Liver (tissue), 9 donors: ENCODE data around the gene KRT86. TPM values are rescaled to one million over a fixed set of nuclear protein-coding genes. Genes with fewer than 3 reads are reported as not detected.

Experiments used
- DNase-seq: peaks from one replicate; pipeline ENCODE4 v3.0.0-alpha.2; 2017; ENCODE audit warnings: low spot score
- H3K27ac ChIP-seq, 2 donors: one replicate each; pipeline ENCODE4 v1.7.0; 2013; ENCODE audit warnings: inconsistent platforms in 2 of 2, low read length in 2 of 2, control low read depth in 1 of 2, low read depth in 1 of 2, mild to moderate bottlenecking in 1 of 2
- H3K27me3 ChIP-seq, 4 donors: one replicate each; pipeline versions ENCODE4 v1.6.1 to v1.7.0; 2013; ENCODE audit warnings: low read length in 3 of 4, inconsistent platforms in 1 of 4, mild to moderate bottlenecking in 1 of 4, moderate library complexity in 1 of 4; ENCODE audit not compliant: control insufficient read depth in 4 of 4, insufficient read depth in 4 of 4
- H3K36me3 ChIP-seq, 4 donors: one replicate each; pipeline versions ENCODE4 v1.6.1 to v1.7.0; 2013; ENCODE audit warnings: low read length in 3 of 4, mild to moderate bottlenecking in 3 of 4, low read depth in 1 of 4, moderate library complexity in 1 of 4; ENCODE audit not compliant: control insufficient read depth in 4 of 4, insufficient read depth in 3 of 4
- H3K4me1 ChIP-seq, 4 donors: one replicate each; pipeline versions ENCODE4 v1.6.1 to v1.7.0; 2013; ENCODE audit warnings: low read length in 3 of 4, mild to moderate bottlenecking in 3 of 4, moderate library complexity in 1 of 4; ENCODE audit not compliant: control insufficient read depth in 4 of 4, insufficient read depth in 4 of 4
- H3K4me3 ChIP-seq, 3 donors: one replicate each; pipeline versions ENCODE4 v1.6.1 to v1.7.0; 2013; ENCODE audit warnings: low read length in 3 of 3, control low read depth in 1 of 3, low read depth in 1 of 3, mild to moderate bottlenecking in 1 of 3
- H3K9ac ChIP-seq, 2 donors: one replicate each; pipeline ENCODE4 v1.7.0; 2013; ENCODE audit warnings: low read length in 2 of 2, mild to moderate bottlenecking in 2 of 2, moderate library complexity in 2 of 2, control low read depth in 1 of 2, low read depth in 1 of 2
- H3K9me3 ChIP-seq, 4 donors: one replicate each; pipeline versions ENCODE4 v1.6.1 to v1.7.0; 2013; ENCODE audit warnings: low read length in 3 of 4; ENCODE audit not compliant: control insufficient read depth in 4 of 4
- ATF3 ChIP-seq: IDR thresholded peaks from 2 replicates; pipeline ENCODE4 v1.6.1; 2016; ENCODE audit warnings: antibody characterized with exemption
- FOXA2 ChIP-seq: IDR thresholded peaks from 2 replicates; pipeline ENCODE4 v1.6.1; 2016; ENCODE audit warnings: antibody characterized with exemption
- GABPA ChIP-seq, 2 donors: IDR thresholded peaks in 1 of 2; conservative IDR thresholded peaks in 1 of 2; 2 replicates each; pipeline ENCODE4 v1.6.1; 2016; ENCODE audit warnings: antibody characterized with exemption in 2 of 2, mild to moderate bottlenecking in 1 of 2, moderate library complexity in 1 of 2
- HNF4A ChIP-seq, 2 donors: conservative IDR thresholded peaks; 2 replicates each; pipeline ENCODE4 v1.6.1; 2016; ENCODE audit warnings: antibody characterized with exemption in 2 of 2, mild to moderate bottlenecking in 2 of 2
- HNF4G ChIP-seq: IDR thresholded peaks from 2 replicates; pipeline ENCODE4 v1.6.1; 2016; ENCODE audit warnings: antibody characterized with exemption
- JUND ChIP-seq, 2 donors: IDR thresholded peaks; 2 replicates each; pipeline ENCODE4 v1.6.1; 2016; ENCODE audit warnings: antibody characterized with exemption in 2 of 2
- MAX ChIP-seq: IDR thresholded peaks from 2 replicates; pipeline ENCODE4 v1.6.1; 2016; ENCODE audit warnings: antibody characterized with exemption
- NR2F2 ChIP-seq: IDR thresholded peaks from 2 replicates; pipeline ENCODE4 v1.6.1; 2016; ENCODE audit warnings: antibody characterized with exemption
- RAD21 ChIP-seq, 2 donors: IDR thresholded peaks; 2 replicates each; pipeline ENCODE4 v1.6.1; 2016; ENCODE audit warnings: antibody characterized with exemption in 2 of 2, mild to moderate bottlenecking in 2 of 2
- REST ChIP-seq: IDR thresholded peaks from 2 replicates; pipeline ENCODE4 v1.6.1; 2016; ENCODE audit warnings: antibody characterized with exemption, mild to moderate bottlenecking
- SP1 ChIP-seq: IDR thresholded peaks from 2 replicates; pipeline ENCODE4 v1.6.1; 2018; ENCODE audit warnings: antibody characterized with exemption, mild to moderate bottlenecking
- TAF1 ChIP-seq: conservative IDR thresholded peaks from 2 replicates; pipeline ENCODE4 v1.6.1; 2016; ENCODE audit warnings: antibody characterized with exemption, mild to moderate bottlenecking
- YY1 ChIP-seq: IDR thresholded peaks from 2 replicates; pipeline ENCODE4 v1.6.1; 2016; ENCODE audit warnings: antibody characterized with exemption, mild to moderate bottlenecking
- ZBTB33 ChIP-seq: IDR thresholded peaks from 2 replicates; pipeline ENCODE4 v1.6.1; 2016; ENCODE audit warnings: antibody characterized with exemption
- WGBS: extraction: QIAGEN DNeasy Blood & Tissue Kit; methylation state at CpG from one replicate; pipeline ENCODE4 v1.1.7; 2013; 5-methylcytosine and 5-hydroxymethylcytosine counted together
- polyA plus RNA-seq, 2 donors: library from polyadenylated mRNA; stranded (reverse) in 1 of 2; unstranded in 1 of 2; fragments of 200-250 nt in 1 of 2; fragments of >200 nt in 1 of 2; fragmentation: Nextera tagmentation in 1 of 2; extraction: Ambion mirVana in 1 of 2; gene quantifications; one replicate each; pipeline versions ENCODE4 v1.2.1 to v1.2.3, GENCODE V29; 2013 to 2015
- total RNA-seq, 2 donors: library from RNA; depleted of rRNA; stranded (reverse); fragments of >200 nt; gene quantifications; one replicate each; pipeline ENCODE4 v1.2.3, GENCODE V29; 2014
- donor health status: healthy.
- donor health status: healthy.
- donor health status: healthy.
- donor health status: healthy.
- donor health status: healthy.

KRT86 gene
- total and polyA plus RNA-seq, 4 donors: 0.08 TPM; not detected in 3

- no peak for TF ChIP-seq TAF1
- no peak for TF ChIP-seq YY1
These were observed 7.2 kb upstream of the KRT86 start (continued) for GRCh38 chr12:52267266-52267665.

- TF ChIP-seq MAX (no peak), REST (no peak), RAD21 (IDR thresholded peaks at IDR 0.05) (no peak), ZBTB33 (no peak), JUND (IDR thresholded peaks at IDR 0.05) (no peak)
- no peak for DNase-seq
- H3K9ac ChIP-seq: no peak overlapping the region
- no peaks in the 10 kb centered on the region for H3K4me1 ChIP-seq
- no peaks in the 10 kb centered on the region for H3K9me3 ChIP-seq
- H3K36me3 ChIP-seq: no peaks in the 10 kb centered on the region
- no peak overlapping the region for H3K4me3 ChIP-seq
- WGBS: 91% methylated on average over 3 of the region's 3 CpGs
- no peaks in the 10 kb centered on the region for H3K27me3 ChIP-seq
- H3K27ac ChIP-seq: no peak overlapping the region
These were observed 6.7 kb upstream of the KRT86 start for GRCh38 chr12:52267699-52268098.

GRCh38 chr12:52268212-52268611 is 6.2 kb upstream of the KRT86 start:
- H3K27ac ChIP-seq: no peak overlapping the region
- TF ChIP-seq HNF4G: no peak
- no peak for TF ChIP-seq YY1
- TF ChIP-seq JUND (IDR thresholded peaks at IDR 0.05): no peak
- no peak for TF ChIP-seq FOXA2
- TF ChIP-seq GABPA (IDR thresholded peaks at IDR 0.05 in 1 of 2, conservative IDR thresholded peaks at IDR 0.05 in 1 of 2): no peak
- no peak for TF ChIP-seq NR2F2
- no peak overlapping the region for H3K4me3 ChIP-seq
- H3K9ac ChIP-seq: no peak overlapping the region
- no peaks in the 10 kb centered on the region for H3K36me3 ChIP-seq
- no peaks in the 10 kb centered on the region for H3K27me3 ChIP-seq
- 75% methylated on average over 2 of the region's 2 CpGs for WGBS
- no peaks in the 10 kb centered on the region for H3K9me3 ChIP-seq
- no peaks in the 10 kb centered on the region for H3K4me1 ChIP-seq
- DNase-seq: no peak

GRCh38 chr12:52270541-52271070 is 3.8 kb upstream of the KRT86 start:
- Histone ChIP-seq H3K36me3 (no peaks in the 10 kb centered on the region), H3K27me3 (peaks cover 0 to 3% (median 0%) of the 10 kb centered on the region in 4 donors), H3K9ac (no peak overlapping the region), H3K27ac (no peak overlapping the region), H3K9me3 (no peaks in the 10 kb centered on the region), H3K4me3 (no peak overlapping the region), H3K4me1 (no peaks in the 10 kb centered on the region)
- WGBS: 79% methylated on average over 6 of the region's 6 CpGs
- DNase-seq: no peak
- TF ChIP-seq HNF4A (conservative IDR thresholded peaks at IDR 0.05) (no peak), MAX (no peak), YY1 (no peak), NR2F2 (no peak), TAF1 (no peak), REST (no peak), ATF3 (no peak), JUND (IDR thresholded peaks at IDR 0.05) (no peak), SP1 (no peak)
